ENCODE measurements around the gene HIPK4. TPM values are rescaled to one million over a fixed set of nuclear protein-coding genes. Genes with fewer than 3 reads are reported as not detected.
A peak's percentile ranks its signal among the peaks of the same experiment; 100 is the strongest.

The HIPK4 gene
- total RNA-seq, 1 donor from 2014 or later: 0.74 TPM

DNA sequence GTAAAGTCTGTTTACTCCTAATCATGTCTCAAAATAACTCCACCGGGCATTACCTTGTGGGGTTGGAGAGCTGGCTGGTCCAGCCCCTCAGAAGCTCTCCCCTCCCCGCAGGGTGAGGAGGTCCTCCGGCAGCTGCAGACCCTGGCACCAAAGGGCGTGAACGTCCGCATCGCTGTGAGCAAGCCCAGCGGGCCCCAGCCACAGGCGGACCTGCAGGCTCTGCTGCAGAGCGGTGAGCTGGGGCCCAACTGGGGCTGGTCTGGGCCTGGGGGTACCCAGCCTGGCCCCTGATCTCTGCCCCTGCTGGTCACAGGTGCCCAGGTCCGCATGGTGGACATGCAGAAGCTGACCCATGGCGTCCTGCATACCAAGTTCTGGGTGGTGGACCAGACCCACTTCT, 20.2 kb downstream of the HIPK4 start:
- no peak for DNase-seq (ENCODE audit: extremely low spot score in 2 of 2)
- intact Hi-C loops (cut with DNase I): no loop called here

DNA sequence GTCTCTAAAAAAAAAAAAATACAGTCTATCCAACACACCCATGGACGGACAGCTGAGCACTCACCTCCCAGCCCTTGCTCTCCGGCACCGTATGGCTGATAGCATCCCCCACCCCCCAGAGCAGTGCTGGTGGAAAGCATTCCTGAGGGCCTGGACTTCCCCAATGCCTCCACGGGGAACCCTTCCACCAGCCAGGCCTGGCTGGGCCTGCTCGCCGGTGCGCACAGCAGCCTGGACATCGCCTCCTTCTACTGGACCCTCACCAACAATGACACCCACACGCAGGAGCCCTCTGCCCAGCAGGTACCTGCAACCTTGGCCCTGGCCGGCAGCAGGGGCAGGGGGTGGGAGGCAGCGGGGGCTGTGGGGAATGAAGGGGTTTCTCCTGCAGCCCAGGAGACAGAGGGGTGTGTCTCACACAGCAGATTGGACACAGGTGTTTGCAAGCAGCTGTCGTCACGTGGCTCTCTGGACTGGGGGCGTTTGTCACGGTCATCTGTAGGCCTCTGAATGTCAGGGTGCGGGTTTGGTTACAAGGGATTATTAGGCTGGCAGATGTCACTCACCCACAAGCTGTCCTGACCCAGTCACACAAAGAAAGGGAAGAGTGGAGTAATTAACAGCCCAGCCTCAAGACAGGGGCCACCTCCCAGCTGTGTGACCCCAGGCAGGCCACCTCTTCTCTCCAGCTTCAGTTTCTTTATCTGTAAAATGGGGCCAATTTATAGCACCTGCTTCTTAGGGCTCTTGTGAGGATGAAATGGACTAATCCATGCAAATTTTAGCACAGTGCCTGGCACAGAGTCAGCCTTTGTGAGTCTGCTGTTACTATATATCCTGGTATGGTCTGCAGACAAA, 22.2 kb downstream of the HIPK4 start:
- H3K27ac ChIP-seq: no peak overlapping the region
- H3K36me3 ChIP-seq: peaks cover 0 to 49% of the 10 kb centered on the region in 2 donors
- TF ChIP-seq POLR2A (IDR thresholded peaks at IDR 0.05) (no peak), CTCF (IDR thresholded peaks at IDR 0.05) (no peak), POLR2AphosphoS5 (IDR thresholded peaks at IDR 0.05; ENCODE audit: insufficient read depth in 1 of 2, low read depth in 1 of 2) (no peak)
- no peak for DNase-seq (ENCODE audit: extremely low spot score in 2 of 2)
- H3K27me3 ChIP-seq: no peaks in the 10 kb centered on the region
- no peaks in the 10 kb centered on the region for H3K9me3 ChIP-seq
- H3K4me1 ChIP-seq: peaks cover 18% of the 10 kb centered on the region
- intact Hi-C loops (cut with DNase I): no loop called here
- H3K4me3 ChIP-seq: no peak overlapping the region

More for the DNA sequence above, 20.2 kb downstream of the HIPK4 start:
- no peak overlapping the region for H3K27ac ChIP-seq
- H3K4me1 ChIP-seq: peaks cover 14% of the 10 kb centered on the region
- TF ChIP-seq POLR2A (IDR thresholded peaks at IDR 0.05) (no peak), POLR2AphosphoS5 (IDR thresholded peaks at IDR 0.05; ENCODE audit: insufficient read depth in 1 of 2, low read depth in 1 of 2) (no peak)
- no peaks in the 10 kb centered on the region for H3K9me3 ChIP-seq
- no peaks in the 10 kb centered on the region for H3K27me3 ChIP-seq
- H3K4me3 ChIP-seq: no peak overlapping the region
- peaks cover 0 to 67% of the 10 kb centered on the region in 2 donors for H3K36me3 ChIP-seq

DNA sequence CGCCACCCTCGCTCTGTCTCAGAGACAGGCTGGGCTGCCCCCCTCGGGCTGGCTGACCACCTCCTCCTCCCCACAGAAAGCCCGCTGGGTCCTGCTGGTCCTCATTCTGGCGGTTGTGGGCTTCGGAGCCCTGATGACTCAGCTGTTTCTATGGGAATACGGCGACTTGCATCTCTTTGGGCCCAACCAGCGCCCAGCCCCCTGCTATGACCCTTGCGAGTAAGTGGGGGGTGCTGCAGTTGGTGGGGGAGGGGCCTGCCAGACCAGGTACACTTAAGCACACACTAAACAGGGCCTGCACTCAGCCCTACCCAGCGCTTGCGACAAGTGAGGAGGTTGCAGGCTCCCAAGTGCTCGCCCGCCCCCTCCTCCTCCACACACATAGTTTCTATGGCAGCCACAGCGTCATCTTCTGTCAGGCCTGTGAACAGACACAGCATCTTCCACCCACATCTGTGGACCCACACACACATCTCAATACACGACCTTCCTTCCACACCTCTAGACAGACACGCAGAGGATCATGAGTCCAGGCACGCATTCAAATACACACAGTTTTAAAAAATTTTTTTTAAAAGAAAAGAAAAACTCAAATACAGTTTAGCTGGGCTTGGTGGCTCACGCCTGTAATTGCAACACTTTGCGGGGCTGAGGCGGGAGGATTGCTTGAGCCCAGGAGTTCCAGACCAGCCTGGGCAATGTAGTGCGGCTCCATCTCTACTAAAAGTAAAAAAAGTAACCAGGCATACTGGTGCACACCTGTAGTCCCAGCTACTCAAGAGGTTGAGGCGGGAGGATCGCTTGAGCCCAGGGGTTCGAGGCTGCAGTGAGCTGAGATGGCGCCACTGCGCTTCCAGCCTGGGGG, 23.1 kb downstream of the HIPK4 start:
- intact Hi-C loops (cut with DNase I): no loop called here
- Histone ChIP-seq H3K27ac (no peak overlapping the region), H3K27me3 (no peaks in the 10 kb centered on the region), H3K9me3 (no peaks in the 10 kb centered on the region), H3K4me1 (peaks cover 19% of the 10 kb centered on the region), H3K4me3 (no peak overlapping the region), H3K36me3 (peaks cover 0 to 40% of the 10 kb centered on the region in 2 donors)
- no peak for DNase-seq (ENCODE audit: extremely low spot score in 2 of 2)
- TF ChIP-seq CTCF (IDR thresholded peaks at IDR 0.05) (no peak), POLR2A (IDR thresholded peaks at IDR 0.05) (no peak), POLR2AphosphoS5 (IDR thresholded peaks at IDR 0.05; ENCODE audit: insufficient read depth in 1 of 2, low read depth in 1 of 2) (no peak)

GRCh38 chr19:40365613-40366401, 24.2 kb downstream of the HIPK4 start:
- Histone ChIP-seq H3K27ac (peak overlapping the region; percentile 15), H3K36me3 (peaks cover 0 to 31% of the 10 kb centered on the region in 2 donors), H3K27me3 (no peaks in the 10 kb centered on the region), H3K4me1 (peaks cover 19% of the 10 kb centered on the region), H3K9me3 (no peaks in the 10 kb centered on the region), H3K4me3 (peak overlapping the region; percentile 24 to 48)
- no peak for DNase-seq (ENCODE audit: extremely low spot score in 2 of 2)
- no peak for TF ChIP-seq POLR2A (IDR thresholded peaks at IDR 0.05)
- no peak for TF ChIP-seq CTCF (IDR thresholded peaks at IDR 0.05)
- peak in 1 of 2 donors; percentile 46 for TF ChIP-seq POLR2AphosphoS5 (IDR thresholded peaks at IDR 0.05; ENCODE audit: insufficient read depth in 1 of 2, low read depth in 1 of 2)
- intact Hi-C loops (cut with DNase I): no loop called here

GRCh38 chr19:40365010-40365409, 25.0 kb downstream of the HIPK4 start:
- Histone ChIP-seq H3K36me3 (peaks cover 0 to 23% of the 10 kb centered on the region in 2 donors), H3K9me3 (no peaks in the 10 kb centered on the region), H3K4me1 (peaks cover 19% of the 10 kb centered on the region), H3K27ac (peak overlapping the region; percentile 15), H3K4me3 (no peak overlapping the region), H3K27me3 (no peaks in the 10 kb centered on the region)
- intact Hi-C loops (cut with DNase I): no loop called here
- TF ChIP-seq POLR2AphosphoS5 (IDR thresholded peaks at IDR 0.05; ENCODE audit: insufficient read depth in 1 of 2, low read depth in 1 of 2) (no peak), POLR2A (IDR thresholded peaks at IDR 0.05) (no peak), CTCF (IDR thresholded peaks at IDR 0.05) (no peak)
- DNase-seq (ENCODE audit: extremely low spot score in 2 of 2): no peak

Data from vagina (tissue), 2 donors.